MCF 10A (cell line): ENCODE results near the gene AFDN. TPM values are rescaled to one million over a fixed set of nuclear protein-coding genes. Genes with fewer than 3 reads are reported as not detected.

Experiments
- BruUV-seq: library from RNA; stranded (reverse); fragments of 400-500 nt; replicated peaks from 2 replicates; lab custom pipeline; 2021; lab: Mats Ljungman, UMichigan
- CTCF ChIA-PET: fragments of 300-600 bp; sonication (Branson Sonifier 250); formaldehyde crosslinking; extraction: SDS; loops from one replicate; lab custom pipeline; 2021; ENCODE audit warnings: antibody characterized with exemption, inconsistent platforms; lab: Yijun Ruan, JAX
- POLR2A ChIA-PET: fragments of 300-600, 350-650 bp; sonication (Branson Sonifier 250); formaldehyde crosslinking; extraction: SDS; loops from one replicate; lab custom pipeline; 2020; ENCODE audit warnings: antibody characterized with exemption, inconsistent platforms; lab: Yijun Ruan, JAX
- DNase-seq: peaks from one replicate; pipeline ENCODE4 v3.0.0-alpha.2; 2018; ENCODE audit not compliant: unreplicated experiment
- H3K27ac Mint-ChIP-seq: one replicate; pipeline ENCODE4 v1.8.0; 2022; ENCODE audit warnings: mild to moderate bottlenecking, low read depth, mixed read lengths; ENCODE audit not compliant: unreplicated experiment
- H3K27me3 Mint-ChIP-seq: one replicate; pipeline ENCODE4 v1.8.0; 2022; ENCODE audit warnings: mixed read lengths; ENCODE audit not compliant: insufficient read depth, unreplicated experiment
- H3K36me3 Mint-ChIP-seq: one replicate; pipeline ENCODE4 v1.8.0; 2022; ENCODE audit warnings: mild to moderate bottlenecking, moderate library complexity, mixed read lengths; ENCODE audit not compliant: insufficient read depth, unreplicated experiment
- H3K4me1 Mint-ChIP-seq: one replicate; pipeline ENCODE4 v1.8.0; 2022; ENCODE audit warnings: mixed read lengths; ENCODE audit not compliant: insufficient read depth, unreplicated experiment
- H3K4me3 Mint-ChIP-seq: one replicate; pipeline ENCODE4 v1.8.0; 2022; ENCODE audit warnings: mild to moderate bottlenecking, moderate library complexity, mixed read lengths; ENCODE audit not compliant: unreplicated experiment
- H3K9me3 Mint-ChIP-seq: one replicate; pipeline ENCODE4 v1.8.0; 2022; ENCODE audit warnings: mixed read lengths; ENCODE audit not compliant: unreplicated experiment
- intact Hi-C: fragments of 100-400 bp; cut with micrococcal nuclease; formaldehyde crosslinking; loops from 2 replicates; pipeline ENCODE4 v1.14.1; 2022
- total RNA-seq: library from RNA; stranded (reverse); gene quantifications from 2 replicates; pipeline ENCODE4 v1.2.3, GENCODE V29; 2022
- TF ChIP-seq, protein P1 (sequence below): fragments of 200-600 bp; IDR thresholded peaks from one replicate; pipeline ENCODE4 v1.8.0; 2022; ENCODE audit warnings: antibody characterized with exemption, mild to moderate bottlenecking; ENCODE audit not compliant: unreplicated experiment

AFDN gene
- total RNA-seq, 1 experiment from 2014 or later = 115 TPM

DNA sequence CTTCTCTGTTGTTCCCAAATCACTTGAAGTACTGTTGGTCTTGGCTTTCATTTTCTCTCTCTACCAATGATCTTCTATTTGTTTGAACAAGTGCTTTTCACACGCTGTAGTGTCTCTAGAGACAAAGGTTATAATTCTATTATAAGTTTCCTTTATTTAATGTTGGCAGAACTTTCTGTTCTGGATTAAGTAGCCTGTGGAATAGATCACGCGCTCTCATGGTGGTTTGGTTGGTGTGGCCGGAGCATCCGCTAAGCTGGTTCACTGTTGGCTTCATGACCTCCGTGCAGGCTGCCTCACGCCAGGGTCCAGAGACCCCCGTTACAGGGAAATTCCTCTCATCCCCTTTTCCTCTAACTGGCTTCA, 139.8 kb downstream of the AFDN start:
- Mint-ChIP-seq H3K27me3 (no peaks in the 10 kb centered on the region), H3K27ac (no peak overlapping the region), H3K36me3 (peaks cover 43% of the 10 kb centered on the region), H3K4me1 (no peaks in the 10 kb centered on the region), H3K9me3 (no peaks in the 10 kb centered on the region), H3K4me3 (no peak overlapping the region)
- TF ChIP-seq, protein P1, sequence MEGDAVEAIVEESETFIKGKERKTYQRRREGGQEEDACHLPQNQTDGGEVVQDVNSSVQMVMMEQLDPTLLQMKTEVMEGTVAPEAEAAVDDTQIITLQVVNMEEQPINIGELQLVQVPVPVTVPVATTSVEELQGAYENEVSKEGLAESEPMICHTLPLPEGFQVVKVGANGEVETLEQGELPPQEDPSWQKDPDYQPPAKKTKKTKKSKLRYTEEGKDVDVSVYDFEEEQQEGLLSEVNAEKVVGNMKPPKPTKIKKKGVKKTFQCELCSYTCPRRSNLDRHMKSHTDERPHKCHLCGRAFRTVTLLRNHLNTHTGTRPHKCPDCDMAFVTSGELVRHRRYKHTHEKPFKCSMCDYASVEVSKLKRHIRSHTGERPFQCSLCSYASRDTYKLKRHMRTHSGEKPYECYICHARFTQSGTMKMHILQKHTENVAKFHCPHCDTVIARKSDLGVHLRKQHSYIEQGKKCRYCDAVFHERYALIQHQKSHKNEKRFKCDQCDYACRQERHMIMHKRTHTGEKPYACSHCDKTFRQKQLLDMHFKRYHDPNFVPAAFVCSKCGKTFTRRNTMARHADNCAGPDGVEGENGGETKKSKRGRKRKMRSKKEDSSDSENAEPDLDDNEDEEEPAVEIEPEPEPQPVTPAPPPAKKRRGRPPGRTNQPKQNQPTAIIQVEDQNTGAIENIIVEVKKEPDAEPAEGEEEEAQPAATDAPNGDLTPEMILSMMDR = no peak
- intact Hi-C loops = no loop called here
- no TSS peak for BruUV-seq
- ChIA-PET CTCF (interaction anchor here (0.6 kb wide), 1 partner anchor 158 kb away, joined by 3 read pairs; no protein-coding TSS in a partner anchor), POLR2A (no interaction called here)
- DNase-seq = no peak

DNA sequence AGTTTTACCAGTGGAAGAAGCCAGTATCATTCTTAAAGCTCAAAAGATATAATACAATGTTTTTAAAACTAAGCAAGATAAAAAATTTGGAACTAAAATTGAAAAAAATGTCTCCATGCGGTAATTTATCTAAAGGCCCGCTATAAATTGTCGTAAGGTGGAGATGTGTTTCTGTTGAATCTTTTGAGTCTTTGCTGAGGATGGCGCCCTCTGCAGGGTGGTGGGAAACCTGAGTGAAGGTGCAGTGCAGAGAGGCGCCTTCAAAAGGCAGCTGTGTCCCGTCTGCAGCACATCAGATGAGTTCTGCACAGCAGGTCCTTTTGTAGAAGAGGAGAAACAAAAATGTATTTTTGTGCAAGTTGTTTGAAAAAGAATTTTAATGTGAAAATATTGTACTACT, 141.4 kb downstream of the AFDN start:
- ChIA-PET POLR2A (interaction anchor here (1.1 kb wide), 1 partner anchor 22 kb away, joined by 3 read pairs; no protein-coding TSS in a partner anchor), CTCF (interaction anchor here (0.7 to 0.9 kb wide), 2 partner anchors 15 to 490 kb away, joined by 3 read pairs; no protein-coding TSS in a partner anchor)
- intact Hi-C loops = no loop called here
- Mint-ChIP-seq H3K9me3 (no peaks in the 10 kb centered on the region), H3K4me3 (no peak overlapping the region), H3K4me1 (no peaks in the 10 kb centered on the region), H3K27me3 (no peaks in the 10 kb centered on the region), H3K36me3 (peaks cover 31% of the 10 kb centered on the region), H3K27ac (no peak overlapping the region)
- DNase-seq = peak; percentile 30
- TF ChIP-seq, protein P1 = peak; percentile 25
- BruUV-seq = no TSS peak

DNA sequence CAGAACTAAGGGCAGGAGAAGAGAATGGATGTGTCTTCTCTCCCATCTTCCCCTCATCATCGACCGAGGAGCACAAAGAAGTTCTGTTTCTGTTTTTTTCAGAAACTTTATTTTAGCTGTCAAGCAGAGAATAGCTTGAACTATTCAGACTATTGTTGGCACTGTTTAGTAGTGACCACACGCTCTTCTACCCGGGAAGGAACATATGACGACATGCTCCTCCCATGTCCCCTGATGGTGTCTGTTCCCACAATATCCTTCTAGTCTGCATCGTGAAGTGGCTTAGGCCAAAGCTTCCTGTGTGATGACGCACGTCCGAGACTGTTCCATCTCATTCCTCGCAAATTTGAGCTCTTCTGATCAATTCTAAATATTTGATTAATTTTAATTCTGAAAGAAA, 143.5 kb downstream of the AFDN start:
- intact Hi-C loops = no loop called here
- ChIA-PET POLR2A (no interaction called here), CTCF (interaction anchor here (0.7 kb wide), 1 partner anchor 700 kb away, joined by 4 read pairs; no protein-coding TSS in a partner anchor)
- TF ChIP-seq, protein P1 = no peak
- no peak overlapping the region for H3K4me3 Mint-ChIP-seq
- no peaks in the 10 kb centered on the region for H3K9me3 Mint-ChIP-seq
- H3K27me3 Mint-ChIP-seq = no peaks in the 10 kb centered on the region
- no peak overlapping the region for H3K27ac Mint-ChIP-seq
- peaks cover 31% of the 10 kb centered on the region for H3K36me3 Mint-ChIP-seq
- H3K4me1 Mint-ChIP-seq = no peaks in the 10 kb centered on the region
- BruUV-seq = no TSS peak
- DNase-seq = no peak

DNA sequence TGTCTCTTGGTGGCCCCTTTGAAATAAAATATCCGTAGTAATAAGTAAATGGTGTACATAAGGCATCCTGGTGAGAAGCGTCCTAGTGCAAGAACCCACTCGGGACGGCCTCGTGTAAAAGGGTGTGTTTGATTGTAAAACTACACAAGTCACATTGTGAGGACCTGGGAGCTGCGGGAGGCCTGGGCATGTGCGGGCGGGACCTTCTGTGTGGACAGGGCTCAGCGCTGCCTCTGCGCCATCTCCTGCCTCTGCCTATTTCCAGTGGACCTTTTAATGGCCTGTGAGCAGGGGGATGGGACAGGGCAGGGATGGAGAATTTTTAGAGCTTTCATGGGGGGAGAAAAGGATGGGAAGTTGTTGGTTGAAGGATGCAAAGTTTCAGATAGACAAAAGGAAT, 145.5 kb downstream of the AFDN start:
- no peak overlapping the region for H3K4me3 Mint-ChIP-seq
- no peaks in the 10 kb centered on the region for H3K27me3 Mint-ChIP-seq
- intact Hi-C loops = no loop called here
- H3K4me1 Mint-ChIP-seq = no peaks in the 10 kb centered on the region
- ChIA-PET CTCF (no interaction called here), POLR2A (no interaction called here)
- peaks cover 20% of the 10 kb centered on the region for H3K36me3 Mint-ChIP-seq
- H3K27ac Mint-ChIP-seq = no peak overlapping the region
- TF ChIP-seq, protein P1 = no peak
- no TSS peak for BruUV-seq
- no peaks in the 10 kb centered on the region for H3K9me3 Mint-ChIP-seq
- no peak for DNase-seq
